Activated T-cell treated with anti-CD3 and anti-CD28 coated beads for 1 hour (primary cell): ENCODE measurements around the gene ARHGAP22.

Experiments used
- DNase-seq: peaks from one replicate; pipeline ENCODE4 v3.0.0-alpha.2; 2020; ENCODE audit warnings: low read depth

ARHGAP22 gene

DNA sequence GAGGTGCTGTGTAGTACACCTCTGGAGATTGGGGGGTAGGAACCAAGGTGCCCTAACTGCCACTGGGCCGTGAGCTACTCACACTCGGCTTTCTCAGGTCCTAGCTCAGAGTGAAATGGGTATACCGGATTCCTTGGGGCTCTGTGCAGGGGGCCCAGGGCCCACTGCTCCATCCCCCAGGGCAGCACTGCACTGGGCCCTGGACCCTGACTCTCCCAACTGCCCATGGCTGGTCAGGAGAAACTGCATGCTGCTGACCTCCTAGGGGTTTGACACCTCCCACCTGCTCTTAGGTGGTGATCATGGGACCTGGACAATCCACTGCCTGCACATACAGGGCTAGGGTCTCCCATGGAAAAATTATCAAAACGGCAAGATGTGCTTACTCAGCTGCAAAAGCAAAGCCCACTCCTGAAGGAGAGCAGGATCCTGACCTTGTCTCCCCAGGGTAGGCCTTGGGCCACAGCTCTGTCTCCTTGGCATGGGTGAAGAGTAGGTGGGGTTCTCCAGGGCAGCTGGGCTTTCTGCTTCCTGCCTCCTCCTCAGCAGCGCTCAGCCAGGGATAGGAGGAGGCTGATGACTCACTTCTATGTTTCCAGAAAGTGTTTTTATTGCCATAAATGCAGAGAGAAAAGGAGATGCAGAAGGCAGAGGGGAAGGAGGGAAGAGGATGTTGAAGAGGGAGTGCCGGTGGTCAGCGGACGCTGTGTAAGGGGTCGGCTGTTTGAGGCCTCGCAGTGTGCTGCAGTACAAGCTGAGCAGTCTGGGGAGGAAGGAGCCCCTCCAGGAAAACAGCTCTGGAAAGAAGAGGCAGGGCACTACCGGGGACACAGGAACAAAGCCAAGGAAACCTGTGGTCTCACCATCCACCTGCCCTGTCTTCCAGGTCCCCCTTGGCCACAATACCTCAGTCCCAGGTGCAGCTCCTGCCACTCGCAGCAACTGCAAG, 107.8 kb downstream of the ARHGAP22 start:
- no peak for DNase-seq

DNA sequence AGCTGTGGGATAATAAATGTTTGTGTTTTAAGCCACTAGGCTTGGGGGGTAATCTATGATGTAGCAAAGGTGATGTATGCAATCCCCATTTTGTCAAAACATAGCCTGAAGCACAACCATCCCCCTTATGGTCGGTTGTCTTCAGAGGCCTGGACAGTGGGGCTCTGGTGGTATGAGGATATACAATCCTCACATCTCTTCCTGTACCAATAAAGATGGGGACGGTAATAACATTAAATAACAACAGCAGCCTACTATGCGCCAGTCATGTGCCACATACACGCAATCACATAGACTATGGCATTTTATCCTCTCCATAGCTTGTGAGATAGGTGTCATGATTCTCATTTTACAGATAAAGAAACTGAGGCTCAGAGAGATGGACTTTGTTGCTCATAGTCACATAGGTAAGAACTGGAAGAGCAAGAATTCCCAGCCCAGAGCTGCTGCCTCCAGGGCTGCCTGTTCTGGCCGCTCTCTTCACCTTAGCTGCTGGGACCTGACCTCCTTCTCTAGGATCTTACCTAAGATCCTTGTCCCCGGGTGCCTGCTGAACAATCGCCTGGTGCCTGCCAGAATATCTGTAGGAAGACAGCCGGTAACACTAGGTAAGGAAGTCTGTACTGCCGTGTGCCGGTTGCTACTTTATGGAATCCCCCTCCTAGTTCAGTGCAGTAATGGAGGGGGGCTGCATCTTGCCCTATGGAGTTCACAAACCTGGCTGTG, 108.6 kb downstream of the ARHGAP22 start:
- no peak for DNase-seq

DNA sequence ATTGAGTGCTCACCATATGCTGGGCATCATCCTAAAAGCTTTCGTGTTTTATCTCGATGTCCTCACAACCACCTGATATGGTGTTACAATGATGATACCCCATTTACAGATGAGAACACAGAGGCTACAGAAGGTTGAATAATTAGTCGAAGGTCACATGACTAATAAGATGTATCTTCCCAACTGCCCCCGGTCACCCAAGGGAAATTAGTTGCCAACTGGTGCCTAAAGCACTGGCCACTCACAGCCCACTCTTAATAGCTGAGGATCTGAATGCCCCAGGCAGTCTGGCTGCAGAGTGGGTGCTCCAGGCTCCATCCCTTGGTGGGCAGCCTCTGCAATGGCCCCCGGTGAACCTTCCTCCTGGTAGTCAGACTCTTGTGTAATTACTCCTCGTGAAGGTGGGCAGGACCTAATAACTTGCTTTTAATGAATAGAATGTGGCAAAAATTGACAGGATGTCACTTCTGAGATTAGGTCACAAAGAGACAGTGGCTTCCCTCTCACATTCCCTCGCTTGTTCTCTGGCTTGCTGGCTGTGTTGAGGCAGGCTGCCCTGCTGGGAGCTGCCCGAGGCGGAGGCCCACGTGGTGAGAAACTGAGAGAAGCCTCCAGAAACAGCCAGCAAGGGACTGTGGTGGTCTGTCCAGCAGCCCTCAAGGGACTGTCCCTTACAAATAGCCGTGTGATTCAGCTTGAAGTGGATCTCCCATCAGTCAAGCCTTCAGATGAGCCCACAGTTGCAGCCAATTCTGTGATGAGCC, 109.4 kb downstream of the ARHGAP22 start:
- no peak for DNase-seq

DNA sequence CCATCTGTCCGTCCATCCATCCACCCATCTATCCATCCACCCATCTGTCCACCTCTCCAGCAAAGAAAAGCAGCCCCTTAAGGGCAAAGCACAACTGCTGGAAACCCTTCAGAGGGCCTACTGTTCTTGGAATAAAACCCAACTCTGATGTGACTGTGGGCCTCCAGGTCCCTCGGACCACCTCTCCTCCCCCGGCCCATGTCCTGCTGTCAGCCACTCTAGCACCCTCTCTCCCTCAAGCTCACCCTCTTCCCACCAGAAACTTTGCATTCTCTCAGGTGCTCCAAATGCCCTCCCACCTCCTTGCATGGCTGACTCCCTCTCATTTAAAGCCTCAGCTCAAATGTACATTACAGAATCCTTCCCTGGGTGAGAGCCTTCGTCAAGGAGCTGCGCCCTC, 110.3 kb downstream of the ARHGAP22 start:
- no peak for DNase-seq

DNA sequence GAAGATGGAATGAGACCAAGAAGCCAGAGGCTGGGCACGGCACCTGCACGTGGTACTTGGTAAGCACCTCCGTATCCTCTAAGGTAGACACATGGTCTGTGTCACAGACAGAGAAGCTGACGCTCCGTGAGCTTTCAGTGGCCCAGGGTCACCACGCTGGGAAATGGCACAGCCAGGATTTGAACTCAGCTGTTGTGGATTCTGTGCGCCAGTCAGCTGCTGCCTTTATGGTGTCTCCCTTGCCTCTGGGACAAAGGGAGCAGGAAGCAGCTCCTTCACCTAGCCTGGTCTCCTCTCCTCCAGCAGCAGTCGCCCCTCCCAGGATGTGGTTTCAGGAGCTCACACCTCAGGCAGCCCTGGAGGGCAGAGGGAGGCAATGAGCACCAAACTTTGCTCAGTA, 110.8 kb downstream of the ARHGAP22 start:
- DNase-seq, result no peak

DNA sequence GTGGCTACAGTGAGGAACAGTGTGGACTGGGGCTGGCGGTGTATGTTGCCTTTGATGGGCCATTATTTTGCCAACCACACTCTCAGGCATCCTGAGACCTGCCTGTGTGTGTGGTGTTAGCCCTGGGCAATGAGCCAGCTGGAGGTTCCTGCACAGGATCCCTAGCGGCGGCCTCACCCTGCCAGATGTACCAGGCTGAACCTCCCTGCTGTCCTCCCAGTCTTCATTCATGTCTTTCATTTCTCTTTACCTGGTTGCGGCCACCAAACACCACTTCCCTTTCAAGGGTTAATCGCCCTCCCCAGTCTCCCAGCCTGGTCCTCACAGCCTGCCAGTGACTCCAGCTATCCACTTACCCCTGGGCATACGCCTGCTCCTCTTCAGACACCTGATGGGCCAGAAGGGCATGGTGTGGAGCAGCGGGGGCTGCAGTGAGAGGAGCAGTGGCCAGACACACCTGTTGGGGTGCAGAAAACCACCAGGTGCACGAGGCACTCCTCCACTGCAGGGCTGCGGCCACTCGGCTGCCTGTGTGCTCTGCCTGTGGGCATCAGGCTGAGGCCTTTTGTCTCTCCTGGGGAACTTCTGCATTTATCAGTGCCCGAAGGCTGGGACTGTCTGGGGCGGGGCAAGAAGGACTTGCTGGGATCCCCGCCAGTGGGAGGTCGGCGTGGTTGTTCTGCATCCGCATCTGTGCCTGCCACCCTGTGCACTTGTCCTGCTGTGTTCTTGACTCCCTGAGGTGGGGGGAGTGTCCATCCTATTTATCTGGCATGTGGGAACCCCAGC, 111.6 kb downstream of the ARHGAP22 start:
- no peak for DNase-seq

DNA sequence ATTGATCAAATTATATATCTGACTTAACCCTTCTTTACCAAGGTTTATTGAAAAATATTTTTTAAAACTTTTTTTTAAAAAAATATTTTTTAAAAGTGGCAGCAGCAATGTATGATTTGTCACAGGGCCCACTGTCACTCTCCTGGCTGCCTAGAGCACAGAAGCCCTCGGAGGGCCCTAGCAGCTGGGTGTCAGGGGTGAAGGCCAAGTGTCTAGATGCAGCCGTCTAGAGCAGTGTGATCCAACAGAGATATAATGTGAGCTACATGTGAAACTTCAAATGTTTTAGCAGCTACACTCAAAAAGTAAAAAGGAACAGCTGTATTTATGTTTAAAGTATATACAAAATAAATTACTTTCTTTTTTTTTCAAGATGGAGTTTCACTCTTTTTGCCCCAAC, 112.7 kb downstream of the ARHGAP22 start:
- no peak for DNase-seq

DNA sequence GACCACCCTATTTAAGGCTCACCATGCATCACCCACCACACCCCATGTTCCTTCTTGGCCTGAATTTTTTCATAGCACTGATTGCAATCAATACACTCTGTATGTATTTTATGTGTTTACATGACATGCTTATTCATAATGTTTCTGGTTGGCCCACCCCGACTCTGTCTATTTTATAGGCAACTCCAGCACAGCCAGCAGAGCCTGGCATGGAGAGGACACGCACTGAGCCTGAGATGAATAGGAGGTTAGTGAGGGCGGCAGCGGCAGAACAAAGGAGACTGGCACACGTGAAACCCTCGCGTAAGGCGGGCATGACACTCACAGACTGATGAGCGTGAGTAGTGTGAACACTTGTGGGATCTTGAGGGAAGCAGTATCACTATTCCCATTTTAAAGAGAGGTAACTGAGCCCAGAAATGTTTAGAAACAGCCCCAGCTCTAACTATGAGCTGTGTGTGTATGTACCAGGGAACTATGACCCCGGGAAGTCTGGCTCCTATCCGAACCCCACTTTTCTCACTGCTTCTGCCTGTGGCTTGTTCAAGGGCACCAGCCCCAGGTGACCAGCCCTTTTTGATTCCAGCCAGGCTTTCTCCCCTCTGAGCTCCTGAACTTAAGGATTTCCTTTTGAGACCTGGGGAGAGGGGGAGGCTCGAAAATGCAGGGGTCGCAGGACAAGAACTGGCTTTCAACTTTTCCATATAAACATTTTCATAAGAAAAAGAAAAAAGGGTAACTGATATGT, 113.3 kb downstream of the ARHGAP22 start:
- DNase-seq, result no peak

DNA sequence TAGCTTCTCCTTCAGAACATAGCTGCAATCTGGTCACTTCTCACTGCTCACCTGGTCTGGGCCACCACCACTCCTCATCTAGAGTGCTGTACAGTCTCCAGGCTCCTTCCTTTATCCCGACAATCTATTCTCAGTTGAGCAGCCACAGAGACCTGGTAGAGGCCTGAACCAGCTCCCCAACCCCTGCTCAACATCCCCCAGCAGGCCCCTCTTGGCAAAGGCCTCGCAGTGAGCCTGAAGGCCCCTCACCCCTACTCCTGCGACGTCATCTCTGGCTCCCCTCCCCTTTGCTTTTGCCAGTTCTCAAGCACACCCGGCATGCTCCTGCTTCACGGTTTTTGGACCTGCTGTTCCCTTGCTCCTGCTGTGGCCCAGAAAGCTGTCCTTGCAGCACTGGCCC, 113.9 kb downstream of the ARHGAP22 start:
- DNase-seq, result no peak

DNA sequence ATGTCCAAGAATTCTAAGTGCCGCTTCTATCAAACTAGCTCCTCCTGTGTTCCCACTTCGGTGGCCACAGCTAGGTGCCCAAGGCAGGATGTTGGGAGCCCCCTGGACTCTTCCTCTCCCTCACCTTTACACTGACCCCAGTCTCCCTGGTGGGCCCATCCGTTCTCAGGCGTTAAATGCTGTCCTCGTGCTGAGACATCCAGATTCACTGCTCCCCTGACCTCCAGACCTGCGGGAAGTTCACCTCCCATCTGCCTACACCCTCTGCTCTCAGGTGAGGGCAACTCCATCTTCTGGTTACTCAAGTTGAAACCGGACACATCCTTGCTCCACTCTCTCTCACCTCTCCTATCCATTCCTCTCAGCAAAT, 114.3 kb downstream of the ARHGAP22 start:
- no peak for DNase-seq

DNA sequence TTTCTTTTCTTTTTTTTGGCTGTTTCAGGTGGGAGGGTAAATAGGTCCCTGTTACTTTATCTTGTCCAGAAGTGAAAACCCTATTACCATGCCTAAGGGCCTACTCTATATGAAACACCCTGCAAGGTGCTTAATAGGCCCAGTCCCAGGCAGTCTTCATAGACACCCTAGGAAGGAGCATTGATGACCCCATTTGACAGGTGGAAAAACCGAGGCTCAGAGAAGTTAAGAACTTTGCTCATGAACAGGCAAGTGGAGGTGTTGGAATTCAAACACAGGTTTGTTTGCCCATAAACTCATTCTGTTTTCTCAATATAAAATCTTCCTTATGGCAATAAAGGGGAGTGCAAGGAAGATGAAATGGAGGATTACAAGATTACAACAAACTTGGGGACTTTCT, 115.8 kb downstream of the ARHGAP22 start:
- DNase-seq, result no peak

DNA sequence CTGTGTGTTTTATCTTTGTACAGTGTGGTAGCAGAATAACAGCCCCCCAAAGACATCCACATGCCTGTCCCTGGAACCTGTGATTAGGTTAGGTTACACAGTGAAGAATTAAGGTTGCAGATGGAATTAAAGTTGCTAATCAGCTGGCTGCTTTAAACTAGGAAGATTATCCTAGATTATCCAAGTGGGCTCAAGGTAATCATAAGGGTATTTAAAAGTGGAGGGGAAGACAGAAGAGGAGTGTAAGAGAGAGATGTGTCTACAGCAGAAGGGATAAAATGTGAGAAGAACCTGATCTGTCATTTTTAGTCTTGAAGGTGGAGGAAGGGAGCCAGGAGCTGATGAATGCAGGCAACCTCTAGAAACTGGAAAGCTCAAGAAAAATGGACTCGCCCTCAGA, 117.6 kb downstream of the ARHGAP22 start:
- no peak for DNase-seq

DNA sequence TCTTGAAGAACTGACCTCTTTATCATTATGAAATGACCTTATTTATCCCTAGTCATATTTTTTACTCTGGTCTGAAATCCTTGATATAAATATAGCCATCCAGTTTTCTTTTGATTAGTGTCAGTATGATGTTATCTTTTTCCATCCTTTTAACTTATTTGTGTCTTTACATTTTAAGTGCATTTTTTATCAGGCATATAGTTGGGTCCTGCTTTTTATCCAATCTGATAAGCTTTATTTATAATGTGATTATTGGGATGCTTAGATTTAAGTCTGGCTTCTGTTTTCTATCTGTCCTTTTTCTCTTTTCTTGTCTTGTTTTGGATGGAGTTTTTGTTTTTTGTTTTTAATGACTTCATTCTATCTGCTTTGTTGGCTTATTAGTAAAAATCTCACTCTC, 119.2 kb downstream of the ARHGAP22 start:
- DNase-seq, result no peak

DNA sequence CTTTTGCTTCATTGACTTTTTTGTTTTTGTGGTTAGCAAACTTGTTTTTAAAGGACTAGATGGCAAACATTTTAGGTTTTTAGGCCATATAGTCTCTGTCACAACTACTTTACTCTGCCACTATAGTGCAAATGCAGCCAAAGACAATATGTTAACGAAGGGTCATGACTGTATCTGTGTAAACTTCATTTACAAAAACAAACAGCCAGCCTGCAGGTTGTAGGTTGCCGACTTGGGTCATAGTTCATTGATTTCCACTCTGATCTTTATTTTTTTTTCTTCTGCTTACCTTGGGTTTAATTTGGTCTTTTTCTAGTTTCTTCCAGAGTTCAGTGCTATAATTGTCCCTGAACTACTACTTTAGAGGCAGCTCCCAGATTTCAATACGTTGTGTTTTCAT, 120.0 kb downstream of the ARHGAP22 start:
- DNase-seq, result no peak

DNA sequence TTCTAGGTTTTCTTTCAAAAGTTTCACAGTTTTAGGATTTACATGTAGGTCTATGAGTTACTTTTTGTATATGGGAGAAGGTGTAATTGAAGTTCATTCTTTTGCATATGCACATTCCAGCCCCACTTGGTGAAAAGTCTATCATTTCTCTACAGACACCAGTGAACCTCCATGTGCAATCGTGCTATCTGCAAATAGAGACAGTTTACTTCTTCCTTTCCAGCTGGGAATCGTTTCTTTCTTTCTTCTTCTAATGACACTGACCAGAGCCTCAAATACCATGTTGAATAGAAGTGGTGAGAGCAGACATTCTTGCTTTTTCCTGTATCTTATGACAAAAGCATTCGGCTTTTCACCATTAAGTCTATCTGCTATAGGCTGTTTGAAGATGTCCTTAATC, 122.7 kb downstream of the ARHGAP22 start:
- DNase-seq, result no peak

DNA sequence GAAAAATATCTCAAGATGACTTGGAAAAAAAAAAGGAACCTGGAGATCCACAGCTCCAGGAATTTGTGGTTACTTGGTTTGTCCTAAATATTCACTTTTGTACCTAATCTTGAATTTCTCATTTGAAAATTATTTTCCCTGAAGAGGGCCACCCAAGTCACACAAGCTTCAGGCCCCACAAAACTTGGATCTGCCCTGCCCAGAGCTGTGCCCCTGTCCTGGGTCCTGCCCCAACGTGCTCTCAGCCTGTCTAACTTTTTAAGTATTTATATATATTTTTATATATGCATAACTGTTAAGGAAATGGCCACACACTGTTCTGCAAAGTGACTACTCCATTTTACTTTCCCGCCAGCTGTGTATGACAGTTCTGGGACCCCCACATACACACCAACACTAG, 123.5 kb downstream of the ARHGAP22 start:
- DNase-seq, result no peak

DNA sequence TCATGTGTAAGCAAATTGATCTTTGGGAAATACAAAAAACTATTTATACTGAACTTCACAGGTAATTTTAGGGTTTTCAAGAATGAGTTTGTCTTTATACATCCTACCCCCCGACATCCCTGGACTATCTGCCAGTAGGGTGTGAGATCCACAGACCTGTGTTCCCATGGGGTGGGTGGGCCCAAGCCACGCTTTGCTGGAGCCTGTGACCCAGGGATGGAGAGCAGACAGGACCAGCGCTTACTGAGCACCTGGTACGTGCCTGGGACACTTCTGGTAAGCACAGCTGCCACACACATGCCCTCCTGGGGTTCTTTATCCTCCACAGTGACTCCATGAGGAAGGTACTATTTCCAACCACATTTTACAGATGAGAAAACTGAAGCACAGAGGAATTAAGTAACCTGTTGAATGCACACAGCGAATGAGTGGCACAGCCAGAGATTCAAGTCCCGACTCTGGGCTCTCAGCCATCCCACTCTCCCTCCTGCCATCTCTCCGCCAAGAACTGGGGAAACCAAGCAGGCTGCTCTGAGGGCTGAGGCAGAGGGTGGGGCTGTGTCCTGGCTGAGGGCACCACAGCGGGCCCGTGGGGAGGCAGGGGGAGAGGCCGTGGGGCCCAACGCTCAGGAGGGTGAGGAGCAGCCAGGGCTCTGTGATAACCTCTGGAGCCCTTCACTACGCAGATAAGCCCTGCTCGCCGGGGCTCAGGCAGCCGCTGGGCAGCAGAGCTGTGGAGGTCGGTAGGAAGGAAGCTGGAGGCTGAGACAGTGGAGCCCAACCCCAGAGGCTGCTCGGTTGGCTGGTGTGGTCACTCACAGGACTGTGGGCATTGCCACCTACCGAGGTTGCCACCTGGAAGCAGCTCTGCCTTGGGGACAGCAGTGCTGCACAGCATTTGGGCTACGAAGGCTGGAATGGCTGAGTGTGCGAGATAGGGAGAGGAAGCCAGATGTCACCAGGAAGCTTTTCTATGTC, 124.2 kb downstream of the ARHGAP22 start:
- DNase-seq, result no peak

DNA sequence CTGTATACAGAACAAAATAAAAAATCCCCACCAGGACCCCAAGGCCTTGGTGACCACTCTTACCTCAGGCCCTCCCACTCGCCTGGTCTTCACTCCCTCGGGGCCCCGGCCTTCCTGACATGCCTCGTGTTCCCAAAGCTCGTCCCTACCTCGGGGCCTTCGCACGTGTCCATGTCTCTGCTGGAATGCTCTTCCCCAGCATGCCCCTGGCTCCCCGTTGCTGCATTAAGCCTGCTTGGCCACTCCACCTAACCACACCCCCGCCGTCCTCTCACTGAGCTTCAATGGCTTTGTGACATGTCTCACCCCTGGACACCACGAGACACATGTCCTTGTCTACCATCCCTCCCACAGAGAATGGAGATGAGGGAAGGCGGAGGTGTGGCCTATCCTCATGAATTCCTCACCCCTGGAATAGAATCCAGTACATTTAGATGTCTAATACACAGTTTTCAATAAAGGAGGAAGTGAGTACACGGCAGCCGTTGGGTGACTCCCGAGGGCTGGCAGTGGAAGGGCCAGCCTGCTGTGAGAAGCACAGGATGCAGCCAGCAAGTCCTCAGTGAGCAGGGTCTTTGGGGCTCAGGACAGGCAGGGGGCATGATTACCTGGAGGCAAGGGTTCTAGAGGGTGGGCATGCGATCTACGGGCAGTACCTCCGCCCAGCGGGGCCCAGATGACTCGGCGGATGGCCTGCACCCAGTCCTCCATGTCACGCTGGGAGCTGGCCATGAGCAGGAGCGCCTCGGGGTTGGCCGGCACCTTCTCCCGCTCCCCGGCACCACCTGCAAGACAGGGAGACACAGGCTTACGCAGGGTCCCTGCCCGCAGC, 125.7 kb downstream of the ARHGAP22 start:
- DNase-seq, result no peak

DNA sequence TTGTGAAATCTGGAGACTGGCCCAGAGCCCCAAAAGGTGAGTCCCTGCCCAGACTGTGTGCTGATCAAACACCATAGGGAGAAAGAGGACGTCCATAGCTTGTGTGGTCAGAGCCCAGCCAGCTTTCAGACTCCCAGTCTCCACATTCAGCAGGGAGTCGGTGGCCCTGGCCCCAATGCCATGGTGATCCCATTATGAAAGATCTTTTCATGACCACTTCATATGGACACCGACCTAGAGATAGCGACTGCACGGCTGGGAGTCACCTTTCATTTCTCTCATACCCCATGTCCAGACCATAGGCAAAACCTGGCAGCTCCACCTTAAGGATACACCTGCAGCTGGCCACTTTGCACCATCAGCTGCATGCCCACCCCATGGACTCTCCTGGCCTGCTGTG, 126.4 kb downstream of the ARHGAP22 start:
- DNase-seq, result no peak
